A549 (cell line): ENCODE results near the gene PGRMC1. TPM values are rescaled to one million over a fixed set of nuclear protein-coding genes. Genes with fewer than 3 reads are reported as not detected.

Experiments used
- ATAC-seq, 2 experiments: fragments of 200-7000 bp in 1 of 2; fragments of >200 bp in 1 of 2; cut with Nextera tagmentation in 1 of 2; cut with Tn5 transposase in 1 of 2; 3 replicates each; pipeline versions ENCODE4 v1.8.0 to v1.9.1; 2018 to 2020; ENCODE audit warnings: mild to moderate bottlenecking in 1 of 2, moderate library complexity in 1 of 2
- CTCF ChIA-PET: fragments of 300-600 bp; sonication (Branson Sonifier 250); formaldehyde crosslinking; extraction: SDS; loops from one replicate; lab custom pipeline; 2021; ENCODE audit warnings: antibody characterized with exemption, inconsistent platforms; lab: Yijun Ruan, JAX
- POLR2A ChIA-PET: fragments of 350-600 bp; formaldehyde crosslinking; extraction: SDS; loops from one replicate; lab custom pipeline; 2021; ENCODE audit warnings: antibody characterized with exemption, inconsistent platforms; lab: Yijun Ruan, JAX
- DNase-seq, 2 experiments: peaks; one replicate each; pipeline versions ENCODE4 v3.0.0 to v3.0.0-alpha.2; 2011 to 2016; ENCODE audit warnings: low read depth in 1 of 2, low spot score in 1 of 2
- FAIRE-seq: peaks from 2 replicates; lab custom pipeline; 2011; peaks lifted over from hg19 to GRCh38; lab: Jason Lieb, UNC
- H3K27ac ChIP-seq, 2 experiments: fragments of >200 bp; sonication (Bioruptor Twin); formaldehyde crosslinking; 3 replicates each; pipeline ENCODE4 v1.5.1; 2016 to 2017
- H3K4me1 ChIP-seq: fragments of >200 bp; sonication (Bioruptor Twin); formaldehyde crosslinking; 3 replicates; pipeline ENCODE4 v1.6.1; 2016
- H3K4me2 ChIP-seq: fragments of >200 bp; sonication (Bioruptor Twin); formaldehyde crosslinking; 3 replicates; pipeline ENCODE4 v1.6.1; 2016
- H3K4me3 ChIP-seq: fragments of >200 bp; sonication (Bioruptor Twin); formaldehyde crosslinking; 3 replicates; pipeline ENCODE4 v1.5.1; 2016
- H3K9me3 ChIP-seq: fragments of >200 bp; sonication (Bioruptor Twin); formaldehyde crosslinking; 3 replicates; pipeline ENCODE4 v1.6.1; 2016
- BHLHE40 ChIP-seq: IDR thresholded peaks from 2 replicates; pipeline ENCODE4 v1.6.1; 2012; ENCODE audit warnings: low read depth, low read length, inconsistent platforms
- CBX2 ChIP-seq: fragments of 200-600 bp; sonication (generic); IDR thresholded peaks from 2 replicates; pipeline ENCODE4 v1.6.1; 2016; ENCODE audit warnings: low read depth, mild to moderate bottlenecking, borderline replicate concordance
- CBX8 ChIP-seq: fragments of 200-600 bp; sonication (generic); IDR thresholded peaks from 2 replicates; pipeline ENCODE4 v1.6.1; 2016
- CHD4 ChIP-seq: fragments of 200-600 bp; sonication (generic); IDR thresholded peaks from 2 replicates; pipeline ENCODE4 v1.6.1; 2016; ENCODE audit warnings: antibody characterized with exemption, mild to moderate bottlenecking, borderline replicate concordance
- EHF ChIP-seq: fragments of 250-450 bp; sonication (Bioruptor Pico); IDR thresholded peaks from 2 replicates; pipeline ENCODE4 v1.5.0; 2020; ENCODE audit warnings: mild to moderate bottlenecking
- EHMT2 ChIP-seq: fragments of 200-600 bp; sonication (generic); IDR thresholded peaks from 2 replicates; pipeline ENCODE4 v1.6.1; 2016; ENCODE audit warnings: antibody characterized with exemption, low read depth, mild to moderate bottlenecking, moderate library complexity
- FOSB ChIP-seq: fragments of 250-450 bp; sonication (Bioruptor Pico); IDR thresholded peaks from 2 replicates; pipeline ENCODE4 v1.5.0; 2020; ENCODE audit warnings: mild to moderate bottlenecking, moderate library complexity
- FOSL2 ChIP-seq, 2 experiments: fragments of 450-650 bp in 1 of 2; fragments of >200 bp in 1 of 2; sonication (Bioruptor Twin) in 1 of 2; formaldehyde crosslinking; IDR thresholded peaks; 2 replicates each; pipeline versions ENCODE4 v1.5.0 to v1.6.1; 2016 to 2020; ENCODE audit warnings: mild to moderate bottlenecking in 1 of 2, moderate library complexity in 1 of 2
- HOXB13 ChIP-seq: fragments of 250-450 bp; sonication (Bioruptor Pico); IDR thresholded peaks from 2 replicates; pipeline ENCODE4 v1.5.0; 2020; ENCODE audit warnings: low read depth, mild to moderate bottlenecking, moderate library complexity
- HOXB5 ChIP-seq: fragments of 250-450 bp; sonication (Bioruptor Pico); IDR thresholded peaks from 2 replicates; pipeline ENCODE4 v1.5.0; 2020; ENCODE audit warnings: mild to moderate bottlenecking, moderate library complexity
- MAZ ChIP-seq: fragments of 150-350 bp; IDR thresholded peaks from 2 replicates; pipeline ENCODE4 v1.6.1; 2014; ENCODE audit warnings: antibody characterized with exemption, low read depth, low read length, borderline replicate concordance
- NFE2L2 ChIP-seq: fragments of 150-350 bp; conservative IDR thresholded peaks from 2 replicates; pipeline ENCODE4 v1.6.1; 2014; ENCODE audit warnings: low read length
- NR3C1 ChIP-seq: fragments of >200 bp; sonication (Bioruptor Twin); formaldehyde crosslinking; IDR thresholded peaks from 3 replicates; pipeline ENCODE4 v1.6.1; 2017
- POLR2AphosphoS2 ChIP-seq: conservative IDR thresholded peaks from 2 replicates; pipeline ENCODE4 v1.6.1; 2012; ENCODE audit warnings: low read length, improper control_type of control experiment, inconsistent platforms
- RAD21 ChIP-seq, 2 experiments: fragments of >200 bp in 1 of 2; sonication (Bioruptor Twin) in 1 of 2; formaldehyde crosslinking in 1 of 2; IDR thresholded peaks in 1 of 2; conservative IDR thresholded peaks in 1 of 2; 2 replicates in 1 of 2; 3 replicates in 1 of 2; pipeline ENCODE4 v1.6.1; 2012 to 2018; ENCODE audit warnings: inconsistent platforms in 1 of 2
- RCOR1 ChIP-seq: fragments of 150-350 bp; IDR thresholded peaks from 2 replicates; pipeline ENCODE4 v1.6.1; 2014; ENCODE audit warnings: antibody characterized with exemption, low read length, low read depth
- REST ChIP-seq: fragments of 200-600 bp; sonication (generic); IDR thresholded peaks from 2 replicates; pipeline ENCODE4 v1.6.1; 2016; ENCODE audit warnings: antibody characterized with exemption, mild to moderate bottlenecking, moderate library complexity
- RFX5 ChIP-seq: fragments of 450-650 bp; IDR thresholded peaks from 2 replicates; pipeline ENCODE4 v1.7.1; 2014; ENCODE audit warnings: antibody characterized with exemption, mild to moderate bottlenecking, moderate library complexity
- TFCP2L1 ChIP-seq: fragments of 250-450 bp; sonication (Bioruptor Pico); IDR thresholded peaks from 2 replicates; pipeline ENCODE4 v1.5.0; 2021; ENCODE audit warnings: mild to moderate bottlenecking
- USF2 ChIP-seq: fragments of 450-650 bp; IDR thresholded peaks from 2 replicates; pipeline ENCODE4 v1.6.1; 2014; ENCODE audit warnings: antibody characterized with exemption
- ZNF302 ChIP-seq: fragments of 250-450 bp; sonication (Bioruptor Pico); IDR thresholded peaks from 2 replicates; pipeline ENCODE4 v1.9.0; 2021; ENCODE audit warnings: inconsistent platforms, mild to moderate bottlenecking, moderate library complexity
- WGBS: methylation state at CpG from one replicate; pipeline ENCODE4 v1.1.6; 2017; ENCODE audit errors: missing lambda C conversion rate; 5-methylcytosine and 5-hydroxymethylcytosine counted together
- polyA plus RNA-seq, 4 experiments: library from polyadenylated mRNA; depleted of rRNA in 3 of 4; stranded (reverse); fragments of >200 nt; fragmentation: RNase III in 1 of 4; extraction: RNeasy Plus Mini Kit Qiagen cat#74134 plus additional on column Dnase treatment in 1 of 4; gene quantifications; 2 replicates in 3 of 4; 3 replicates in 1 of 4; pipeline ENCODE4 v1.2.3, GENCODE V29; 2011 to 2017
- TF ChIP-seq, protein P1 (sequence below): fragments of 250-450 bp; sonication (Bioruptor Pico); IDR thresholded peaks from 2 replicates; pipeline ENCODE4 v1.5.0; 2020; ENCODE audit warnings: low read depth, mild to moderate bottlenecking, moderate library complexity
- TF ChIP-seq, protein P2 (sequence below): IDR thresholded peaks from 2 replicates; pipeline ENCODE4 v1.6.1; 2012; ENCODE audit warnings: low read depth, borderline replicate concordance

PGRMC1 gene
- polyA plus RNA-seq, 2 of the 4 experiments (the other 2 are of a cell fraction), result 159 to 163 TPM

DNA sequence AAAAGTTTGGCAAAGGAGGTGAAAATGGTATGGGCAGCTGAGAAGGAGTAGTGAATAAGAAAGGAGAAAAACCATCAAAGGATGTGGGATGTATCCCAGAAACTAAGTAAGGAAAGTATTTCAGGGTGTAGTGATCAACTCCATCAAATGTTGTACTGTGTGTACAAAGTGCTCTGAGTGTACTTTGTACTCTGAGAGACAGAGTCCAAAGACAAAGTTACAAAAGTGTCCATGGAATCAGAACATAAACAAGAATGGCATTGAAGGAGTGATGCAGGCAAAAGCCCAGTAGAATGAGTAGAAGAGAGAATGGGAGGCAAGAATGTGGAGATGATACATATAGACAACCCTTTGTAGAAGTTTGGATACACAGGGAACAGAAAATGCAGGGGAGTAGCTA is 12.3 kb upstream of the PGRMC1 start:
- H3K4me2 ChIP-seq, result no peak overlapping the region
- DNase-seq (no peak), ATAC-seq (no peak), FAIRE-seq (no peak)
- TF ChIP-seq HOXB5 (CRISPR knock-in tag) (no peak), TFCP2L1 (no peak), RFX5 (no peak), FOSB (CRISPR knock-in tag) (no peak), EHF (no peak)
- ChIA-PET POLR2A (interaction anchor here (1.2 kb wide), 1 partner anchor 188 kb away, joined by 3 read pairs; no protein-coding TSS in a partner anchor), CTCF (interaction anchor here (0.6 kb wide), 1 partner anchor 18 kb away, joined by 5 read pairs; no protein-coding TSS in a partner anchor)
- H3K4me1 ChIP-seq, result peaks cover 11% of the 10 kb centered on the region
- H3K4me3 ChIP-seq, result no peak overlapping the region
- H3K27ac ChIP-seq, result no peak overlapping the region
- no peaks in the 10 kb centered on the region for H3K9me3 ChIP-seq

GRCh38 chrX:119226446-119226845 is 9.6 kb upstream of the PGRMC1 start:
- Histone ChIP-seq H3K4me2 (no peak overlapping the region), H3K4me1 (peaks cover 15% of the 10 kb centered on the region), H3K27ac (no peak overlapping the region), H3K9me3 (no peaks in the 10 kb centered on the region), H3K4me3 (no peak overlapping the region)
- WGBS, result 41% methylated on average over 3 of the region's 3 CpGs
- ChIA-PET POLR2A (no interaction called here), CTCF (no interaction called here)
- TF ChIP-seq CBX8 (no peak), CBX2 (no peak), REST (no peak), ZNF302 (CRISPR knock-in tag) (no peak), RAD21 (conservative IDR thresholded peaks at IDR 0.05 in 1 of 2, IDR thresholded peaks at IDR 0.05 in 1 of 2) (no peak), CHD4 (no peak), NFE2L2 (no peak), USF2 (no peak), EHMT2 (no peak), FOSL2 (IDR thresholded peaks at IDR 0.05) (no peak), FOSL2 (CRISPR knock-in tag; IDR thresholded peaks at IDR 0.05) (no peak), MAZ (no peak), NR3C1 (no peak), HOXB13 (CRISPR knock-in tag) (no peak), BHLHE40 (no peak), EHF (no peak), POLR2AphosphoS2 (no peak), RCOR1 (no peak)
- TF ChIP-seq, protein P1, sequence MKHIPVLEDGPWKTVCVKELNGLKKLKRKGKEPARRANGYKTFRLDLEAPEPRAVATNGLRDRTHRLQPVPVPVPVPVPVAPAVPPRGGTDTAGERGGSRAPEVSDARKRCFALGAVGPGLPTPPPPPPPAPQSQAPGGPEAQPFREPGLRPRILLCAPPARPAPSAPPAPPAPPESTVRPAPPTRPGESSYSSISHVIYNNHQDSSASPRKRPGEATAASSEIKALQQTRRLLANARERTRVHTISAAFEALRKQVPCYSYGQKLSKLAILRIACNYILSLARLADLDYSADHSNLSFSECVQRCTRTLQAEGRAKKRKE, result no peak
- TF ChIP-seq, protein P2, sequence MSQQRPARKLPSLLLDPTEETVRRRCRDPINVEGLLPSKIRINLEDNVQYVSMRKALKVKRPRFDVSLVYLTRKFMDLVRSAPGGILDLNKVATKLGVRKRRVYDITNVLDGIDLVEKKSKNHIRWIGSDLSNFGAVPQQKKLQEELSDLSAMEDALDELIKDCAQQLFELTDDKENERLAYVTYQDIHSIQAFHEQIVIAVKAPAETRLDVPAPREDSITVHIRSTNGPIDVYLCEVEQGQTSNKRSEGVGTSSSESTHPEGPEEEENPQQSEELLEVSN, result no peak
- ATAC-seq (peak in 1 of 2 experiments; percentile 36; a peak in 2 of 6 replicates), DNase-seq (no peak), FAIRE-seq (no peak)
